ENCODE data around the gene KCNIP4. TPM values are rescaled to one million over a fixed set of nuclear protein-coding genes. Genes with fewer than 3 reads are reported as not detected.

The KCNIP4 gene
- total RNA-seq, 3 donors from 2014 or later (not counting 1 experiment from before 2014, with no cell fraction given) = not detected

- Histone ChIP-seq H3K27me3 (ENCODE audit: control insufficient read depth, insufficient read depth, low read length) (no peaks in the 10 kb centered on the region), H3K36me3 (ENCODE audit: control insufficient read depth, insufficient read depth, low read length) (no peaks in the 10 kb centered on the region), H3K27ac (ENCODE audit: low read length) (no peak overlapping the region), H3K4me3 (ENCODE audit: low read length) (no peak overlapping the region), H3K9me3 (ENCODE audit: control insufficient read depth, insufficient read depth, low read length) (no peaks in the 10 kb centered on the region), H3K4me1 (ENCODE audit: control insufficient read depth, insufficient read depth, low read length) (no peaks in the 10 kb centered on the region)
- Mint-ChIP-seq H3K4me1 (no peaks in the 10 kb centered on the region), H3K4me3 (no peak overlapping the region), H3K36me3 (no peaks in the 10 kb centered on the region), H3K27ac (no peak overlapping the region), H3K27me3 (ENCODE audit: low read depth in 2 of 2) (no peaks in the 10 kb centered on the region), H3K9me3 (peaks cover 4 to 8% of the 10 kb centered on the region in 2 donors)
- ATAC-seq (no peak), DNase-seq (no peak)
- intact Hi-C loops (cut with micrococcal nuclease) = no loop called here
- no peak for TF ChIP-seq CTCF (IDR thresholded peaks at IDR 0.05)
Measured at GRCh38 chr4:21531048-21531447, 417.5 kb downstream of the KCNIP4 start.

DNA sequence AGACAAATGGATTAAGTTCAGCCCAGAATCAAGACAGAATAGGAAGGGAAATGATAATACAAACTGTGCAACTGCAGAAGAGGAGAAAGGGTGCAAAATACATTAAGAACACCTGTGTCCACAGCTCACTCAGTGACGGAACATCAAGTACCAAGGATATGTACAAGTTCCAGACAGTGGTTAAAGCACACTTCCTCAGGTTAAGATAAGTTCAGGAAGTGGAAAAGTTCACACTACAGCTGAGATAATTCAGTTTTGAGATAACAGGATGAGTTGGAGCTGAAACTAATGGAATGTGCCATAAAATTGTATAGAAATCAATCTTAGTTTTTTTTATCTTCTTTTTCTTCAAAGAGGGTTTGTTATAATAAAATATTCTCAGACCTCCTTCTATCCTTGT is 419.4 kb downstream of the KCNIP4 start:
- H3K36me3 Mint-ChIP-seq = no peaks in the 10 kb centered on the region
- intact Hi-C loops (cut with micrococcal nuclease) = no loop called here
- H3K9me3 ChIP-seq (ENCODE audit: control insufficient read depth, insufficient read depth, low read length) = no peaks in the 10 kb centered on the region
- WGBS (ENCODE audit: insufficient coverage) = 82% methylated on average over 1 of the region's 1 CpG
- TF ChIP-seq CTCF (IDR thresholded peaks at IDR 0.05) = no peak
- peaks cover 5 to 9% of the 10 kb centered on the region in 2 donors for H3K9me3 Mint-ChIP-seq
- H3K36me3 ChIP-seq (ENCODE audit: control insufficient read depth, insufficient read depth, low read length) = no peaks in the 10 kb centered on the region
- ATAC-seq (no peak), DNase-seq (no peak)
- H3K27me3 ChIP-seq (ENCODE audit: control insufficient read depth, insufficient read depth, low read length) = no peaks in the 10 kb centered on the region
- no peaks in the 10 kb centered on the region for H3K4me1 ChIP-seq (ENCODE audit: control insufficient read depth, insufficient read depth, low read length)
- H3K4me3 Mint-ChIP-seq = no peak overlapping the region
- no peak overlapping the region for H3K27ac ChIP-seq (ENCODE audit: low read length)
- no peak overlapping the region for H3K27ac Mint-ChIP-seq
- H3K27me3 Mint-ChIP-seq (ENCODE audit: low read depth in 2 of 2) = no peaks in the 10 kb centered on the region
- H3K4me1 Mint-ChIP-seq = no peaks in the 10 kb centered on the region
- H3K4me3 ChIP-seq (ENCODE audit: low read length) = no peak overlapping the region

- intact Hi-C loops (cut with micrococcal nuclease) = no loop called here
- no peaks in the 10 kb centered on the region for H3K9me3 ChIP-seq (ENCODE audit: control insufficient read depth, insufficient read depth, low read length)
- Mint-ChIP-seq H3K4me1 (no peaks in the 10 kb centered on the region), H3K27ac (no peak overlapping the region), H3K27me3 (ENCODE audit: low read depth in 2 of 2) (no peaks in the 10 kb centered on the region), H3K9me3 (peaks cover 9 to 11% of the 10 kb centered on the region in 2 donors), H3K36me3 (no peaks in the 10 kb centered on the region), H3K4me3 (no peak overlapping the region)
- H3K36me3 ChIP-seq (ENCODE audit: control insufficient read depth, insufficient read depth, low read length) = no peaks in the 10 kb centered on the region
- 94% methylated on average over 3 of the region's 3 CpGs for WGBS (ENCODE audit: insufficient coverage)
- no peaks in the 10 kb centered on the region for H3K27me3 ChIP-seq (ENCODE audit: control insufficient read depth, insufficient read depth, low read length)
- DNase-seq (no peak), ATAC-seq (no peak)
- TF ChIP-seq CTCF (IDR thresholded peaks at IDR 0.05) = no peak
- no peaks in the 10 kb centered on the region for H3K4me1 ChIP-seq (ENCODE audit: control insufficient read depth, insufficient read depth, low read length)
- H3K4me3 ChIP-seq (ENCODE audit: low read length) = no peak overlapping the region
- no peak overlapping the region for H3K27ac ChIP-seq (ENCODE audit: low read length)
Measured at GRCh38 chr4:21522296-21522695, 426.3 kb downstream of the KCNIP4 start.

- Mint-ChIP-seq H3K4me1 (no peaks in the 10 kb centered on the region), H3K36me3 (no peaks in the 10 kb centered on the region), H3K27me3 (ENCODE audit: low read depth in 2 of 2) (no peaks in the 10 kb centered on the region), H3K4me3 (no peak overlapping the region), H3K27ac (no peak overlapping the region), H3K9me3 (peaks cover 0 to 7% of the 10 kb centered on the region in 2 donors)
- H3K27ac ChIP-seq (ENCODE audit: low read length) = no peak overlapping the region
- H3K27me3 ChIP-seq (ENCODE audit: control insufficient read depth, insufficient read depth, low read length) = no peaks in the 10 kb centered on the region
- no peak for TF ChIP-seq CTCF (IDR thresholded peaks at IDR 0.05)
- intact Hi-C loops (cut with micrococcal nuclease) = no loop called here
- no peaks in the 10 kb centered on the region for H3K4me1 ChIP-seq (ENCODE audit: control insufficient read depth, insufficient read depth, low read length)
- no peak for DNase-seq
- no peaks in the 10 kb centered on the region for H3K9me3 ChIP-seq (ENCODE audit: control insufficient read depth, insufficient read depth, low read length)
- ATAC-seq = no peak
- no peak overlapping the region for H3K4me3 ChIP-seq (ENCODE audit: low read length)
- no peaks in the 10 kb centered on the region for H3K36me3 ChIP-seq (ENCODE audit: control insufficient read depth, insufficient read depth, low read length)
- 77% methylated on average over 3 of the region's 5 CpGs for WGBS (ENCODE audit: insufficient coverage)
Measured at GRCh38 chr4:21517126-21517859, 431.3 kb downstream of the KCNIP4 start.
